Panc1 (cell line): Measurements from ENCODE around the gene CUL1. TPM values are rescaled to one million over a fixed set of nuclear protein-coding genes. Genes with fewer than 3 reads are reported as not detected.

ENCODE experiments used
- ATAC-seq: fragments of 200-7000 bp; cut with Tn5 transposase; 2 replicates; pipeline ENCODE4 v1.9.1; 2020; ENCODE audit warnings: mild to moderate bottlenecking, moderate library complexity
- BruUV-seq: library from RNA; stranded (reverse); fragments of 400-500 nt; replicated peaks from 2 replicates; lab custom pipeline; 2021; lab: Mats Ljungman, UMichigan
- CTCF ChIA-PET: fragments of 300-600 bp; sonication (Branson Sonifier 250); formaldehyde crosslinking; loops from one replicate; lab custom pipeline; 2022; ENCODE audit warnings: antibody characterized with exemption; lab: Charles Lee
- POLR2A ChIA-PET: fragments of 300-600 bp; sonication (Branson Sonifier 250); formaldehyde crosslinking; loops from one replicate; lab custom pipeline; 2022; ENCODE audit warnings: antibody characterized with exemption; lab: Charles Lee
- DNase-seq: peaks from one replicate; pipeline ENCODE4 v3.0.0-alpha.2; 2010; ENCODE audit warnings: low read depth, low spot score
- H3K27ac ChIP-seq: 2 replicates; pipeline ENCODE4 v1.5.1; 2011; ENCODE audit warnings: mild to moderate bottlenecking, low read length, inconsistent platforms
- H3K27me3 ChIP-seq: fragments of 200-500 bp; sonication (Bioruptor generic); 2 replicates; pipeline ENCODE4 v1.6.0; 2014; ENCODE audit warnings: low read length, inconsistent platforms; ENCODE audit not compliant: control insufficient read depth, insufficient read depth
- H3K36me3 ChIP-seq: fragments of 200-500 bp; sonication (Bioruptor generic); 2 replicates; pipeline ENCODE4 v1.5.1; 2014; ENCODE audit warnings: inconsistent platforms, mild to moderate bottlenecking, low read length, moderate library complexity; ENCODE audit not compliant: control insufficient read depth, insufficient read depth
- H3K4me1 ChIP-seq: 2 replicates; pipeline ENCODE4 v1.5.1; 2011; ENCODE audit warnings: inconsistent platforms, mild to moderate bottlenecking, low read length, moderate library complexity; ENCODE audit not compliant: control insufficient read depth, insufficient read depth
- H3K4me3 ChIP-seq, 2 experiments: 2 replicates each; pipeline ENCODE4 v1.5.1; 2011 to 2012; ENCODE audit warnings: low read depth in 2 of 2, low read length in 2 of 2, mild to moderate bottlenecking in 2 of 2, inconsistent platforms in 1 of 2, moderate library complexity in 1 of 2
- H3K9me3 ChIP-seq: fragments of 200-500 bp; sonication (Bioruptor generic); 2 replicates; pipeline ENCODE4 v1.5.1; 2014; ENCODE audit warnings: low read depth, mild to moderate bottlenecking, inconsistent platforms, low read length, moderate library complexity; ENCODE audit not compliant: control insufficient read depth, insufficient read depth
- POLR2AphosphoS5 ChIP-seq: IDR thresholded peaks from 2 replicates; pipeline ENCODE4 v1.6.1; 2012; ENCODE audit warnings: mild to moderate bottlenecking, low read depth, low read length, moderate library complexity
- REST ChIP-seq, 2 experiments: IDR thresholded peaks; 2 replicates each; pipeline ENCODE4 v1.6.1; 2011 to 2012; ENCODE audit warnings: low read depth in 2 of 2, control low read depth in 1 of 2, low read length in 1 of 2, mild to moderate bottlenecking in 1 of 2, moderate library complexity in 1 of 2; ENCODE audit not compliant: insufficient read depth in 1 of 2
- SIN3A ChIP-seq: IDR thresholded peaks from 2 replicates; pipeline ENCODE4 v1.6.1; 2012; ENCODE audit warnings: low read depth, mild to moderate bottlenecking, low read length, moderate library complexity, borderline replicate concordance; ENCODE audit not compliant: insufficient read depth
- TCF7L2 ChIP-seq: IDR thresholded peaks from 2 replicates; pipeline ENCODE4 v1.6.1; 2011; ENCODE audit warnings: mild to moderate bottlenecking, low read depth, low read length, inconsistent platforms
- in situ Hi-C: cut with HindIII; loops from 2 replicates; pipeline ENCODE4 v1.10.0; 2016; ENCODE audit warnings: low sequenced_read_pairs, low pct_unique_long_range_greater_than_20kb
- intact Hi-C: fragments of 100-400 bp; cut with micrococcal nuclease; formaldehyde crosslinking; loops from one replicate; pipeline ENCODE4 v1.10.0; 2022; ENCODE audit not compliant: unreplicated experiment
- total RNA-seq: library from RNA; stranded (reverse); gene quantifications from one replicate; pipeline ENCODE4 v1.2.1, GENCODE V29; 2021; ENCODE audit not compliant: unreplicated experiment
- TF ChIP-seq, protein P1 (sequence below): fragments of 450-650 bp; IDR thresholded peaks from 2 replicates; pipeline ENCODE4 v1.5.1; 2017; ENCODE audit warnings: mild to moderate bottlenecking

Gene CUL1
- total RNA-seq, 1 experiment from 2014 or later = 60.6 TPM

GRCh38 chr7:148794476-148794875 is 95.8 kb downstream of the CUL1 start:
- ChIA-PET POLR2A (no interaction called here), CTCF (no interaction called here)
- H3K9me3 ChIP-seq = no peaks in the 10 kb centered on the region

GRCh38 chr7:148796841-148797240 is 98.1 kb downstream of the CUL1 start:
- ChIA-PET POLR2A (no interaction called here), CTCF (no interaction called here)
- BruUV-seq = no TSS peak
- intact Hi-C loops (no loop called here), in situ Hi-C loops (no loop called here)
- H3K27me3 ChIP-seq = no peaks in the 10 kb centered on the region
- TF ChIP-seq TCF7L2 (no peak), SIN3A (no peak), POLR2AphosphoS5 (no peak), REST (IDR thresholded peaks at IDR 0.05; ENCODE audit: insufficient read depth in 1 of 2, low read depth in 2 of 2, low read length in 1 of 2) (no peak)
- TF ChIP-seq, protein P1, sequence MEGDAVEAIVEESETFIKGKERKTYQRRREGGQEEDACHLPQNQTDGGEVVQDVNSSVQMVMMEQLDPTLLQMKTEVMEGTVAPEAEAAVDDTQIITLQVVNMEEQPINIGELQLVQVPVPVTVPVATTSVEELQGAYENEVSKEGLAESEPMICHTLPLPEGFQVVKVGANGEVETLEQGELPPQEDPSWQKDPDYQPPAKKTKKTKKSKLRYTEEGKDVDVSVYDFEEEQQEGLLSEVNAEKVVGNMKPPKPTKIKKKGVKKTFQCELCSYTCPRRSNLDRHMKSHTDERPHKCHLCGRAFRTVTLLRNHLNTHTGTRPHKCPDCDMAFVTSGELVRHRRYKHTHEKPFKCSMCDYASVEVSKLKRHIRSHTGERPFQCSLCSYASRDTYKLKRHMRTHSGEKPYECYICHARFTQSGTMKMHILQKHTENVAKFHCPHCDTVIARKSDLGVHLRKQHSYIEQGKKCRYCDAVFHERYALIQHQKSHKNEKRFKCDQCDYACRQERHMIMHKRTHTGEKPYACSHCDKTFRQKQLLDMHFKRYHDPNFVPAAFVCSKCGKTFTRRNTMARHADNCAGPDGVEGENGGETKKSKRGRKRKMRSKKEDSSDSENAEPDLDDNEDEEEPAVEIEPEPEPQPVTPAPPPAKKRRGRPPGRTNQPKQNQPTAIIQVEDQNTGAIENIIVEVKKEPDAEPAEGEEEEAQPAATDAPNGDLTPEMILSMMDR = no peak
- no peak overlapping the region for H3K27ac ChIP-seq
- H3K4me1 ChIP-seq = no peaks in the 10 kb centered on the region
- peaks cover 14% of the 10 kb centered on the region for H3K36me3 ChIP-seq
- H3K9me3 ChIP-seq = no peaks in the 10 kb centered on the region
- H3K4me3 ChIP-seq = no peak overlapping the region
- DNase-seq (no peak), ATAC-seq (no peak)

More at GRCh38 chr7:148794476-148794875, 95.8 kb downstream of the CUL1 start:
- ATAC-seq = no peak
- Histone ChIP-seq H3K27ac (no peak overlapping the region), H3K4me1 (no peaks in the 10 kb centered on the region), H3K4me3 (no peak overlapping the region), H3K27me3 (no peaks in the 10 kb centered on the region), H3K36me3 (peaks cover 22% of the 10 kb centered on the region)
- TF ChIP-seq, protein P1 = no peak
- TF ChIP-seq TCF7L2 (no peak), REST (IDR thresholded peaks at IDR 0.05; ENCODE audit: insufficient read depth in 1 of 2, low read depth in 2 of 2, low read length in 1 of 2) (no peak), POLR2AphosphoS5 (no peak), SIN3A (no peak)
- intact Hi-C loops = no loop called here
- no TSS peak for BruUV-seq
- in situ Hi-C loops = no loop called here
- DNase-seq = no peak
